Heart right ventricle (tissue), 16 donors: ENCODE results near the gene CAPRIN1. TPM values are rescaled to one million over a fixed set of nuclear protein-coding genes. Genes with fewer than 3 reads are reported as not detected.

Experiments
- ATAC-seq, 8 donors: fragments of 200-7000 bp; cut with Tn5 transposase; one replicate each; pipeline ENCODE4 v1.9.1; 2020; ENCODE audit warnings: mild to moderate bottlenecking in 8 of 8, moderate library complexity in 8 of 8, moderate number of reproducible peaks in 1 of 8
- DNase-seq, 2 donors: peaks; one replicate each; pipeline ENCODE4 v3.0.0-alpha.2; 2020
- H3K27ac ChIP-seq, 10 donors: fragments of 200-600 bp; sonication (generic) in 2 of 10; one replicate each; pipeline versions ENCODE4 v1.5.0 to v1.8.0; 2020 to 2022; ENCODE audit warnings: mild to moderate bottlenecking in 3 of 10
- H3K27me3 ChIP-seq, 7 donors: fragments of 200-600 bp; one replicate each; pipeline ENCODE4 v1.8.0; 2021 to 2022; ENCODE audit warnings: mild to moderate bottlenecking in 2 of 7
- H3K36me3 ChIP-seq, 9 donors: fragments of 200-600 bp; sonication (generic) in 1 of 9; one replicate each; pipeline versions ENCODE4 v1.5.0 to v1.8.0; 2020 to 2022; ENCODE audit warnings: mild to moderate bottlenecking in 2 of 9
- H3K4me1 ChIP-seq, 9 donors: fragments of 200-600 bp; sonication (generic) in 1 of 9; one replicate each; pipeline versions ENCODE4 v1.5.0 to v1.8.0; 2020 to 2022; ENCODE audit warnings: mild to moderate bottlenecking in 4 of 9
- H3K4me3 ChIP-seq, 10 donors: fragments of 200-600 bp; sonication (generic) in 2 of 10; one replicate each; pipeline versions ENCODE4 v1.5.0 to v1.8.0; 2020 to 2022; ENCODE audit warnings: mild to moderate bottlenecking in 7 of 10, moderate library complexity in 2 of 10
- H3K9me3 ChIP-seq, 11 donors: fragments of 200-600 bp in 10 of 11; sonication (generic) in 2 of 11; one replicate each; pipeline versions ENCODE4 v1.5.0 to v1.8.0; 2013 to 2022; ENCODE audit warnings: mild to moderate bottlenecking in 2 of 11, control low read depth in 1 of 11, moderate library complexity in 1 of 11
- WGBS, 2 donors: extraction: QIAGEN DNeasy Blood & Tissue Kit; methylation state at CpG; one replicate each; pipeline ENCODE4 v1.1.7; 2013; ENCODE audit warnings: inconsistent platforms in 1 of 2; 5-methylcytosine and 5-hydroxymethylcytosine counted together
- intact Hi-C, 10 donors: fragments of 100-400 bp; cut with DNase I; formaldehyde crosslinking; loops; one replicate each; pipeline versions ENCODE4 v1.11.1 to v1.14.2; 2022
- polyA plus RNA-seq, 2 donors: library from polyadenylated mRNA; stranded (reverse); fragments of 200-250 nt; gene quantifications; one replicate each; pipeline ENCODE4 v1.2.3, GENCODE V29; 2013
- total RNA-seq, 10 donors: library from RNA; stranded (reverse); fragmentation: NEBNext Ultra II Directional in 3 of 10; extraction: Animal tissue kit (Norgen Biotek cat#: 25700) in 3 of 10; gene quantifications; one replicate each; pipeline versions ENCODE4 v1.2.1 to v1.2.4, GENCODE V29; 2021 to 2023
- TF ChIP-seq, protein P1 (sequence below), 9 donors: fragments of 200-600 bp; sonication (generic) in 2 of 9; IDR thresholded peaks; one replicate each; pipeline versions ENCODE4 v1.5.0 to v1.8.0; 2021 to 2022; ENCODE audit warnings: antibody characterized with exemption in 9 of 9, mild to moderate bottlenecking in 5 of 9, moderate library complexity in 1 of 9
- donor health status: Arrhythmogenic right ventricular cardiomyopathy.
- donor health status: ischemic (EF 13 %, LVEDD 7.1; RV severe dilation, severe dysfunction).
- donor health status: healthy with polysubstance abuse.
- donor health status: DM: no; HTN: yes; CAD: no.
- donor health status: DM: no; HTN: no; CAD: no.
- donor health status: ischemic (EF 25% LVEDD 6.9; RV normal size, moderate dysfunction).
- donor health status: ischemic (EF 25% LVEDD 5.7; RV mildly dilated, moderate dysfunction).
- donor health status: healthy.
- donor health status: DM: yes; HTN: yes; CAD: no.
- donor health status: Ischemic cardiomyopathy.
- donor health status: ischemic (EF 35%, LVEDD 5.7; RV mildly dilated, moderate dysfunction).
- donor health status: nonischemic (EF 11% LVEDD 7.7; RV severe dilation, severe dysfunction).
- donor health status: DM: yes; HTN: yes; CAD: no.
- donor health status: PGD.
- donor health status: ischemic (EF 29% LVEDD 5.4; RV normal size, mild dysfunction).
- donor health status: nonischemic (EF 23%, LVEDD 6.1; RV moderate dilation, normal function).

The CAPRIN1 gene
- total and polyA plus RNA-seq, 12 donors: 37.9 to 142 (median 118) TPM

DNA sequence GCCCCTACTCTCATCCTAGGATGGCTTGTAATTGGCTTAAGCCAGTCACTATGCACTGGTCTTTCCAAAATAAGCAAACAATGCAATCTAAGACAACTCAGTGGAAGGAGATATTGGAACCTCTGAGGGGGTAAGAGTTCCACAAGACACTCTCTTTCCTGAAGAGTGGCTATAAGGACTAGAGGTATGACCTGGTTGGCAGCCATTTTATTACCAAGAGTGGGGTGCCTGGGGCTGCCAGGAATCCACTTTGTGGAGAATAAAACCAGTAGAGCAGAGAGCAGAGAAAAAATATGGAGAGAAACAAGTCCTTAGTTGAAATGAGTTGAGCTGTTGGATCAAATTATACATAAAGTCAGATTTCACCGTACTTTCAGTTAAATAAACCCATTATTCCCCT lies 38.8 kb upstream of the CAPRIN1 start:
- DNase-seq (no peak), ATAC-seq (no peak)
- no peaks in the 10 kb centered on the region for H3K27me3 ChIP-seq
- no peak overlapping the region for H3K4me3 ChIP-seq
- TF ChIP-seq, protein P1, sequence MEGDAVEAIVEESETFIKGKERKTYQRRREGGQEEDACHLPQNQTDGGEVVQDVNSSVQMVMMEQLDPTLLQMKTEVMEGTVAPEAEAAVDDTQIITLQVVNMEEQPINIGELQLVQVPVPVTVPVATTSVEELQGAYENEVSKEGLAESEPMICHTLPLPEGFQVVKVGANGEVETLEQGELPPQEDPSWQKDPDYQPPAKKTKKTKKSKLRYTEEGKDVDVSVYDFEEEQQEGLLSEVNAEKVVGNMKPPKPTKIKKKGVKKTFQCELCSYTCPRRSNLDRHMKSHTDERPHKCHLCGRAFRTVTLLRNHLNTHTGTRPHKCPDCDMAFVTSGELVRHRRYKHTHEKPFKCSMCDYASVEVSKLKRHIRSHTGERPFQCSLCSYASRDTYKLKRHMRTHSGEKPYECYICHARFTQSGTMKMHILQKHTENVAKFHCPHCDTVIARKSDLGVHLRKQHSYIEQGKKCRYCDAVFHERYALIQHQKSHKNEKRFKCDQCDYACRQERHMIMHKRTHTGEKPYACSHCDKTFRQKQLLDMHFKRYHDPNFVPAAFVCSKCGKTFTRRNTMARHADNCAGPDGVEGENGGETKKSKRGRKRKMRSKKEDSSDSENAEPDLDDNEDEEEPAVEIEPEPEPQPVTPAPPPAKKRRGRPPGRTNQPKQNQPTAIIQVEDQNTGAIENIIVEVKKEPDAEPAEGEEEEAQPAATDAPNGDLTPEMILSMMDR (IDR thresholded peaks at IDR 0.05): no peak
- WGBS, 2 donors: 92 to 97% methylated on average over 1 of the region's 1 CpG
- no peaks in the 10 kb centered on the region for H3K36me3 ChIP-seq
- H3K27ac ChIP-seq: no peak overlapping the region
- no peaks in the 10 kb centered on the region for H3K9me3 ChIP-seq
- peaks cover 0 to 7% (median 0%) of the 10 kb centered on the region in 9 donors for H3K4me1 ChIP-seq
- intact Hi-C loops: loop anchor here in 1 of 10 donors (10.0 kb wide), 1 partner anchor 372 kb away; no protein-coding TSS in a partner anchor

DNA sequence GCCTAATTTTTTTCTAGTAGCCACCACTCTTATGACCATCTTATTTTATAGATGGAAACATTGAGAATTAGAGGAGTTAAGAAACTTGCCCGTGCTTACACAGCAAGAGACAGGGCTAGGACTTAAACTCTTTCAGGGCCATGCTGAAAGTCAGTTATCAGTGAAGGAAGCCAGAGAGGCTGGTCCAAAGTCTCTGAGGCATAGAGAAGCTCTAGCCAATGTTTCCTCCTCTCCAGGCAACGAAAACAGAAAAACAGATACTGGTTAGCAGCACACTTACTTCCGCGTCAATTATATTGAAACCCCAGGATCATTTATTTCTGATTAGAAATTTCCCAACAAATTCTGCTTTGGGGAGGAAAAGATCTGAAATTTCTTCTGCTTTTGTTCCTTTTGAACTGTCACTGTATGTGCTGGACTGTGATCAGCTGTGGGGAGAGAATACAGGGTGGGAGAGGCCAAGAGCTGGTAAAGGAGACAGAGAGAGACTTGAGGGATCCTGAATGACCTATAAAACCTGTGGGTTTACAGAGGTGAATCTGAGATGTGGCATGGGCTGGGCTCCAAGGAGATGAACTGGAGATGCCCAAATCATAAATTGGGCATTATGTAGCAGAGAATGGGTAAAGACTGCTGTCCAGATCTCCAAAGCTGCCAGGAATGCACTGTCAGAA lies 37.5 kb upstream of the CAPRIN1 start:
- DNase-seq: no peak
- Histone ChIP-seq H3K27me3 (no peaks in the 10 kb centered on the region), H3K4me1 (peaks cover 0 to 7% (median 0%) of the 10 kb centered on the region in 9 donors), H3K27ac (peak overlapping the region in 2 of 10 donors; percentile 14 to 15), H3K36me3 (no peaks in the 10 kb centered on the region), H3K9me3 (no peaks in the 10 kb centered on the region), H3K4me3 (no peak overlapping the region)
- intact Hi-C loops: loop anchor here in 1 of 10 donors (10.0 kb wide), 1 partner anchor 371 kb away; no protein-coding TSS in a partner anchor
- peak in 2 of 8 donors; percentile 78 to 85 for ATAC-seq
- TF ChIP-seq, protein P1 (IDR thresholded peaks at IDR 0.05): no peak
- 55 to 66% methylated on average over 4 of the region's 4 CpGs for WGBS, 2 donors

DNA sequence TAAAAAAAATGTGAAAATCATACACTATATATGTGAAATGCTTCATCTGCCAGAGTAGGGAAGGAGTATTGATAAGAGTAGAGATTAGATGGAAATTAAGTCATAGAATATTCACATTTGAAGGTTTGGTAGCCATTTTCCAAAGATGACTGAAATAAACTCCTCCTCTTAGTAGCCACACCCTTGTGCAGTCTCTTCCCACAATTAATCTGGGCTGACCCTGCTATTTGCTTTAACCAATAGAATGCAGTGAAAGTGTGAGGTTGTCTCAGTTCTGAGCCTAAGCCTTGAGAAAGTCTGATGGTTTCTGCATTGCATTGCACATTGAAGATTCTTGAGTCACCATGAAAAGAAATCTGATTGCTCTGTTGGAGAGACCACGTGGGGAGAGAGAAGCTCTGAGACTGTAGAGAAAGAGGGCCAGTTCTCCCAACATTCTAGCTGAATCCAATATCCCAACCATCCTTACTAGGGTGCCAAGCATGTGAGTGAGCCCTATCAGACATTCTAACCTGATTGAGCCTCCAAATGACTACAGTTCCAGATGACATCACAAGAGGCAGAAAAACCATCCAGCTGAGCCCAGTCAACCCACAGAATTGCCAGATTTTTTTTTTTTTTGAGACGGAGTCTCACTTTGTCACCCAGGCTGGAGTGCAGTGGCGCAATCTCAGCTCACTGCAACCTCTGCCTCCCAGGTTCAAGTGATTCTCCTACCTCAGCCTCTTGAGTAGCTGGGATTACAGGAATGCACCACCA lies 29.4 kb upstream of the CAPRIN1 start:
- intact Hi-C loops: no loop called here
- WGBS, 2 donors: 74% methylated on average over 3 of the region's 3 CpGs
- Histone ChIP-seq H3K36me3 (no peaks in the 10 kb centered on the region), H3K27me3 (no peaks in the 10 kb centered on the region), H3K27ac (no peak overlapping the region), H3K4me3 (no peak overlapping the region), H3K4me1 (no peaks in the 10 kb centered on the region), H3K9me3 (peaks cover 0 to 15% (median 3%) of the 10 kb centered on the region in 11 donors)
- TF ChIP-seq, protein P1 (IDR thresholded peaks at IDR 0.05): no peak
- no peak for ATAC-seq
- no peak for DNase-seq

DNA sequence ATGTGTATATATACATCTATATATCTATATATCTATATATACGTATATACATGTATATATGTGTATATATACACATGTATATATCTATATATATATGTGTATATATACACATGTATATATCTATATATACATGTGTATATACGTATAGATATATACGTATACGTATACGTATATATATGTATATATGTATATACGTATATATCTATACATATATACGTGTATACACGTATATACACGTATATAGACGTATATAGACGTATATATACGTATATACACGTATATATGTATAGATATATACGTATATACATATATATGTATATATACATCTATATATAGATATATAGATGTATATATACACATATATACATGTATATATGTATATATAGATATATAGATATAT lies 25.1 kb upstream of the CAPRIN1 start:
- DNase-seq: no peak
- WGBS, 2 donors: 85 to 89% methylated on average over 14 of the region's 14 CpGs
- TF ChIP-seq, protein P1 (IDR thresholded peaks at IDR 0.05): no peak

More for the DNA sequence above, 25.1 kb upstream of the CAPRIN1 start:
- ATAC-seq: no peak
- peaks cover 0 to 12% (median 0%) of the 10 kb centered on the region in 9 donors for H3K4me1 ChIP-seq
- H3K36me3 ChIP-seq: no peaks in the 10 kb centered on the region
- no peaks in the 10 kb centered on the region for H3K27me3 ChIP-seq
- intact Hi-C loops: no loop called here
- no peak overlapping the region for H3K4me3 ChIP-seq
- no peak overlapping the region for H3K27ac ChIP-seq
- peaks cover 0 to 15% (median 3%) of the 10 kb centered on the region in 11 donors for H3K9me3 ChIP-seq
